Measurements from ENCODE around the gene ACY1. TPM values are rescaled to one million over a fixed set of nuclear protein-coding genes. Genes with fewer than 3 reads are reported as not detected.
"Not testable (repeated sequence)": the region's sequence is repeated elsewhere in the genome, so short reads cannot be mapped to it uniquely, and the experiment has no call there.

The ACY1 gene
- total RNA-seq, 3 donors from 2014 or later, result 40.0 to 49.2 (median 46.4) TPM

- no peak overlapping the region for H3K4me3 ChIP-seq
- no peak overlapping the region for H3K27ac ChIP-seq
- no peak for TF ChIP-seq CTCF (IDR thresholded peaks at IDR 0.05)
- TF ChIP-seq POLR2AphosphoS5 (IDR thresholded peaks at IDR 0.05), result no peak
- TF ChIP-seq POLR2A (IDR thresholded peaks at IDR 0.05), result no peak
- no peaks in the 10 kb centered on the region for H3K4me1 ChIP-seq
- intact Hi-C loops (cut with DNase I; ENCODE audit: low total_unique reads), result no loop called here
- H3K36me3 ChIP-seq, result no peaks in the 10 kb centered on the region
- no peaks in the 10 kb centered on the region for H3K9me3 ChIP-seq
- H3K27me3 ChIP-seq, result no peaks in the 10 kb centered on the region
- no peak for DNase-seq (ENCODE audit: low spot score in 2 of 2)
These were observed 46.2 kb downstream of the ACY1 start for GRCh38 chr3:52029535-52029934.

GRCh38 chr3:52030714-52031310 is 47.5 kb downstream of the ACY1 start:
- intact Hi-C loops (cut with DNase I; ENCODE audit: low total_unique reads), result no loop called here
- no peaks in the 10 kb centered on the region for H3K36me3 ChIP-seq
- no peak overlapping the region for H3K4me3 ChIP-seq
- DNase-seq (ENCODE audit: low spot score in 2 of 2), result no peak
- no peaks in the 10 kb centered on the region for H3K9me3 ChIP-seq
- H3K27ac ChIP-seq, result no peak overlapping the region
- H3K4me1 ChIP-seq, result no peaks in the 10 kb centered on the region
- H3K27me3 ChIP-seq, result no peaks in the 10 kb centered on the region
- TF ChIP-seq POLR2A (IDR thresholded peaks at IDR 0.05), result no peak
- no peak for TF ChIP-seq POLR2AphosphoS5 (IDR thresholded peaks at IDR 0.05)
- TF ChIP-seq CTCF (IDR thresholded peaks at IDR 0.05), result no peak

GRCh38 chr3:52031896-52032295 is 48.6 kb downstream of the ACY1 start:
- Histone ChIP-seq H3K4me1 (no peaks in the 10 kb centered on the region), H3K27me3 (no peaks in the 10 kb centered on the region), H3K4me3 (no peak overlapping the region), H3K36me3 (no peaks in the 10 kb centered on the region), H3K27ac (no peak overlapping the region), H3K9me3 (no peaks in the 10 kb centered on the region)
- DNase-seq (ENCODE audit: low spot score in 2 of 2), result no peak
- intact Hi-C loops (cut with DNase I; ENCODE audit: low total_unique reads), result no loop called here
- TF ChIP-seq POLR2AphosphoS5 (IDR thresholded peaks at IDR 0.05) (no peak), POLR2A (IDR thresholded peaks at IDR 0.05) (no peak), CTCF (IDR thresholded peaks at IDR 0.05) (no peak)

- no peak for DNase-seq (ENCODE audit: low spot score in 2 of 2)
- H3K27me3 ChIP-seq, result no peaks in the 10 kb centered on the region
- H3K27ac ChIP-seq, result no peak overlapping the region
- intact Hi-C loops (cut with DNase I; ENCODE audit: low total_unique reads), result no loop called here
- H3K4me1 ChIP-seq, result no peaks in the 10 kb centered on the region
- no peaks in the 10 kb centered on the region for H3K36me3 ChIP-seq
- no peak overlapping the region for H3K4me3 ChIP-seq
- no peaks in the 10 kb centered on the region for H3K9me3 ChIP-seq
- no peak for TF ChIP-seq POLR2AphosphoS5 (IDR thresholded peaks at IDR 0.05)
- no peak for TF ChIP-seq POLR2A (IDR thresholded peaks at IDR 0.05)
- no peak for TF ChIP-seq CTCF (IDR thresholded peaks at IDR 0.05)
These were observed 49.5 kb downstream of the ACY1 start for GRCh38 chr3:52032702-52033408.

GRCh38 chr3:52033748-52034147 is 50.4 kb downstream of the ACY1 start:
- H3K36me3 ChIP-seq; H3K4me1 ChIP-seq; H3K4me3 ChIP-seq; H3K27ac ChIP-seq; H3K27me3 ChIP-seq; intact Hi-C loops (cut with DNase I; ENCODE audit: low total_unique reads); DNase-seq (ENCODE audit: low spot score in 2 of 2); H3K9me3 ChIP-seq: not testable (repeated sequence)

All from breast epithelium (tissue), 4 donors.